Brain microvascular endothelial cell (primary cell): ENCODE data around the gene RNASEH2A.

Experiments used
- DNase-seq: peaks from one replicate; pipeline ENCODE4 v3.0.0-alpha.2; 2020
- H3K27ac ChIP-seq: fragments of 250-450 bp; sonication (Bioruptor Pico); 2 replicates; pipeline ENCODE4 v1.5.1; 2020; ENCODE audit warnings: mild to moderate bottlenecking, moderate library complexity
- H3K27me3 ChIP-seq: fragments of 250-450 bp; sonication (Bioruptor Pico); replicated peaks from 2 replicates; pipeline ENCODE4 v1.5.1; 2020; ENCODE audit warnings: mild to moderate bottlenecking
- H3K36me3 ChIP-seq: fragments of 250-450 bp; sonication (Bioruptor Pico); replicated peaks from 2 replicates; pipeline ENCODE4 v1.5.1; 2020; ENCODE audit warnings: mild to moderate bottlenecking
- H3K4me3 ChIP-seq: 2 replicates; pipeline ENCODE4 v1.5.1; 2011; ENCODE audit warnings: low read depth, mild to moderate bottlenecking, control low read depth, low read length, moderate library complexity
- CTCF ChIP-seq: IDR thresholded peaks from 2 replicates; pipeline ENCODE4 v1.5.1; 2011; ENCODE audit warnings: low read depth, mild to moderate bottlenecking, moderate library complexity, low read length, control low read depth, inconsistent platforms; ENCODE audit errors: missing control alignments
- in situ Hi-C: cut with HindIII; loops from 2 replicates; pipeline ENCODE4 v1.10.0; 2017; ENCODE audit warnings: low sequenced_read_pairs, low pct_ligation_motif_present

Gene RNASEH2A

GRCh38 chr19:12784394-12784870 is 22.0 kb upstream of the RNASEH2A start:
- DNase-seq = no peak

GRCh38 chr19:12784871-12785430 is 21.4 kb upstream of the RNASEH2A start:
- no peak for DNase-seq
- Histone ChIP-seq H3K4me3 (no peak overlapping the region), H3K36me3 (no peaks in the 10 kb centered on the region), H3K27me3 (no peaks in the 10 kb centered on the region), H3K27ac (peak overlapping the region; percentile 34)
- in situ Hi-C loops = no loop called here
- TF ChIP-seq CTCF = no peak

More at GRCh38 chr19:12784394-12784870, 22.0 kb upstream of the RNASEH2A start:
- Histone ChIP-seq H3K27me3 (no peaks in the 10 kb centered on the region), H3K4me3 (no peak overlapping the region), H3K36me3 (no peaks in the 10 kb centered on the region), H3K27ac (peak overlapping the region; percentile 34)
- no peak for TF ChIP-seq CTCF
- in situ Hi-C loops = no loop called here

GRCh38 chr19:12785431-12786031 is 20.9 kb upstream of the RNASEH2A start:
- H3K27ac ChIP-seq = no peak overlapping the region
- in situ Hi-C loops = no loop called here
- no peaks in the 10 kb centered on the region for H3K36me3 ChIP-seq
- no peaks in the 10 kb centered on the region for H3K27me3 ChIP-seq
- TF ChIP-seq CTCF = no peak
- H3K4me3 ChIP-seq = no peak overlapping the region
- DNase-seq = no peak

- in situ Hi-C loops = no loop called here
- TF ChIP-seq CTCF = no peak
- no peak for DNase-seq
- no peak overlapping the region for H3K27ac ChIP-seq
- no peak overlapping the region for H3K4me3 ChIP-seq
- no peaks in the 10 kb centered on the region for H3K36me3 ChIP-seq
- H3K27me3 ChIP-seq = no peaks in the 10 kb centered on the region
Observed at GRCh38 chr19:12786141-12786870, 20.1 kb upstream of the RNASEH2A start.

- H3K27me3 ChIP-seq = no peaks in the 10 kb centered on the region
- DNase-seq = no peak
- H3K4me3 ChIP-seq = no peak overlapping the region
- TF ChIP-seq CTCF = no peak
- H3K27ac ChIP-seq = no peak overlapping the region
- no peaks in the 10 kb centered on the region for H3K36me3 ChIP-seq
- in situ Hi-C loops = no loop called here
Observed at GRCh38 chr19:12786952-12787351, 19.4 kb upstream of the RNASEH2A start.
